CD1c-positive myeloid dendritic cell (primary cell): ENCODE measurements around the gene NUP98.

Source experiments
- DNase-seq: peaks from one replicate; pipeline ENCODE4 v3.0.0-alpha.2; 2016; ENCODE audit errors: extremely low spot score

Gene NUP98

DNA sequence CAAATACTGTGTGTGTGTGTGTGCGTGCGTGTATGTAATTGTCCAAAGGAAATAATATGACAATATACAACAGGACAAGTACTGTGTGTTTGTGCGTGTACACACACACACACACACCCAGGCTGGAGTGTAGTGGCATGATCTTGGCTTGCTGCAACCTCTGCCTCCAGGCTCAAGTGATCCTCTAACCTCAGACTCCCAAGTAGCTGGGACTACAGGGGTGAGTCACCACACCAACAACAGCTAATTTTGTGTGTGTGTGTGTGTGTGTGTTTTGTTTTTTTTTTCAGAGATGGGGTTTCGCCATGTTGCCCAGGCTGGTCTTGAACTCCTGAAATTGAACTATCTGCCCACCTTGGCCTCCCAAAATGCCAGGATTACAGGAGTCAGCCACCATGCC is 61.5 kb downstream of the NUP98 start:
- DNase-seq = no peak

DNA sequence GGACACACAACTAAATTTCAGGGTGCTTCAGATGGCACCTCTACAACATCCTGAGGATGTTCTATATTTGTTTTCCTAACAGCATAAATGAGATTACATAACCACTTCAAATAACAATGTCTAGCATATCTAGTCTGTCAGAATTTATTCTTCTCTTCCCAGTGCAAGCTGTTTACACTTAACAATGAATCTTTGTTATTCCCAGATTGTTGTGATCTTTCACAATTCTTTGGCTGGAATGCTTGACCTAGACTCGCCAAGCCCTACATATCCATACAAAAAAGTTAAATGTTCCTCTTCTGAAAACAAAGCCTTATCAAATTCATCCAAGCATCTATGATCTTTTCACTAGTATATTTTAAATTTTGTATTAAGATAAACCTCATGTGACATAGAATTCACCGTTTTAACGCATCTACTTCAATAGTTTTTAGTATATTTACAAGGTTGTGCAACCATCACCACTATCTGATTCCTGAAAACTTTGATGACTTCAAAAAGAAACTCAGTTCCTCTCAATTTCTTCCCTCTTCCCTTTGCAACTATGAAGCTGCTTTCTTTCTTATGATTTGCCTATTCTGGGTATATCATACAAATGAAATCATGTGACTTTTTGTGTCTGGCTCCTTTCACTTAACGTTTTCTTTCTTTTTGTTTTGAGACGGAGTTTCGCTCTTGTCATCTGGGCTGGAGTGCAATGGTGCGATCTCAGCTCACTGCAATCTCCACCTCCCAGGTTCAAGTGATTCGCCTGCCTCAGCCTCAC is 64.5 kb downstream of the NUP98 start:
- DNase-seq = peak; percentile 56

DNA sequence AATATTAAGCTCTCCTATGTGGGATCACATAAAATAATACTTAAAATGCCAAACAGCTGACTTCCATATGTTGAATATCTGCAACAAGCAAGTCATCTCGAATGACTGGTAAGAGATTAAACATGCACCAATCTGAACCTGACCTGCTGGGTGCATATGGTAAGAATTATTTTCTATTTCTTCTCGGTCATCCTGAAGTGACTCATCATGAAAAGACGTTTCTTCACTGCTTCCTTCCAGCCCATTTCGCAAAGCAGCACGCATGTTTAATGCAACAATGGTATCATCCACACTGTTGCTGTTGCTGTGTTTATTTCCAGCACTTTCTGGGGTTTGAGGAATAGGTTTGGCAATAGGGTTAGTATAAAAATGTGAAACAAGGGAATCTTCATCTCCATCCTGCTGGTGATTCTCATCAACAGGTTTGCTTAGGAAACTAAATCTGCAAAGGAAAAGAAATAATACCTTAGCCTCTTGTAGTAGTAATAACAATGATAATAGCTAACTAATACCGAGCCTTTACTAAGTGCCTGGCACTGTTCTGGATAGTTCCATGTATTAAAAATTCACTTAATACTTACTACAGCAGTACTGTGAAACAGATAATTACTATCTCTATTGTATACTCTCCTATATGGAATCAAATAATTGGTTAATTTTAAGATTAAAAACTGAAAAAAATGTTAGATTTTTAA is 74.2 kb downstream of the NUP98 start:
- peak; percentile 56 for DNase-seq

DNA sequence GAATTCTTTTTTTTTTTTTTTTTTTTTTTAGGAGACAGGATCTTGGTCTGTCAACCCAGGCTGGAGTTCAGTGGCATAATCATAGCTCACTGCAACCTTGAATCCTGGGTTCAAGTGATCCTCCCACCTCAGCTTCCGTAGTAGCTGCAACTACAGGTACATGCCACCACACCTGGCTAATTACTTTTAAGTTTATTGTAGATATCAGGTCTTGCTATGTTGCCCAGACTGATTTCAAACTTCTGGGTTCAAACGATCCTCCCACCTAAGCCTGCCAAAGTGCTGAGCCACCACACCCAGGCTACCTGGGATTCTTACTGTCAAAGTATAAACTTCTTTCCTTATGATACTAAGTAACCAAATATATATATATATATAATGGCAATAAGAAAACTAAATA is 75.3 kb downstream of the NUP98 start:
- DNase-seq = no peak

DNA sequence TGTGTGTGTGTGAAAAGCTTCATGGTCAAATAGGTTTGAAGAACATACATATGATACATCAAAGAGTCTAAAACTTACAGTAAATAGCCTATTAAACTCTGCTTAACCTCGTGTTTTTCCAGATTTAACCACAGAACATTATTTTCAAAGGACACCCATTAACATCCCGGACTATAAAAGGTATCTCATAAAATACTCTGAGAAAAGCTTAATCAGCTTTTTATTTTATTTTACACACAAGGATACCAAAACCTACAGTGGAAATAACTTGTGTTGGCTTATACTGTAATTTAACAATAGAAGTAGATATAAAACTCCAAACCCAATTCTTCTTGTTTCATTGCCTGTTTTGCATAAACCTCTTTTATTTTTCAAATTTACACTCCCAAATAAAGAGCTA is 76.4 kb downstream of the NUP98 start:
- no peak for DNase-seq

DNA sequence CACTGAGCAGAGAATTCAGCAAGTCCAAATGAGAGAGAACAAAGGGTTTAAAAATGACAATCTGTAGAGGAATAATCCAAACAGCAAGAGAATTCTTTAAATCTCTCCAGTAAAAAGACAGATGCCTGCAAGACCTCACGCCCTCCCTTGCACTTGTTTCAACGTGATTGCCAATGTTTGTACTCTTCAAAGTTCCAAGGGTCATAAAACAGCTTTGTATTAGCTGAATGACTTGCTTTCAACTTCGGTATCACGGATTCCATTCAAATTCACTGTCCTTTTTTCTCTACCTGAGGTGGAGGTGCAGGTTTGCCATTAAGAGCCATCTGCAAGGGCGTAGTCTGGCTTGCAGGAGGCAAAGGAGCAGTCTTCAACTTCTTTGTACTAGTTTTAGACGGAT is 85.1 kb downstream of the NUP98 start:
- DNase-seq = no peak

DNA sequence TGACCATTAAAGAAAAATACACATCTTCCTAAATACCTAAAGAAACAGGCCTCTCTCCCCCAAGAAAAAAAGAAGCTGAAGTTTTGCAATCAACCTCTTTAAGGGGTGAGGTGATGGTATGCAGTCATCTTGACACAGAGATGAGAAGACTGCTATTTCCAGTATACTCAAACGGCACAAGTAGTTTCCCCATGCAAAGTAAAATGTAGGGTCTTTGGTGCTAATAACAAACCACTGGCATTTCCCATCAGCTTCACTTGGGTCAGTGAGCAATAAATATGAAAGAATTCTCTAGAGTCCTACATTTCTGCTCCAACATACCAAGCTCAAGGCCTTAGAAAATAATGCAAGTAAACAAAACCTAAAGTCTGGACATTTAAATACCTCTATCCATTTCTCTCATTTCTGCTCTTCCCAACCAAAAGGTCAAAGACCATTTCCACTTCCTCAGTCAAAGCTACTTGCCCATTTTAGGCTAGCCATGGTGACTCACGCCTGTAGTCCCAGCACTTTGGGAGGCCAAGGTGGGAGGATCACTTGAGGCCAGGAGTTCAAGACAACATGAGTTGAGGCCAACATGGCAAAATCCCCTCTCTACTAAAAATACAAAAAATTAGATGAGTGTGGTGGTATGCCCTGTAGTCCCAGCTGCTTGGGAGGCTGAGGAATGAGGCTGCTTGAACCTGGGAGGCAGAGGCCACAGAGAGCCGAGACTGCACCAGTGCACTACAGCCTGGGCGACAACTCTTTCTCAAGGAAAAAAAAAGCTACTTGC is 86.7 kb downstream of the NUP98 start:
- DNase-seq = peak; percentile 7

DNA sequence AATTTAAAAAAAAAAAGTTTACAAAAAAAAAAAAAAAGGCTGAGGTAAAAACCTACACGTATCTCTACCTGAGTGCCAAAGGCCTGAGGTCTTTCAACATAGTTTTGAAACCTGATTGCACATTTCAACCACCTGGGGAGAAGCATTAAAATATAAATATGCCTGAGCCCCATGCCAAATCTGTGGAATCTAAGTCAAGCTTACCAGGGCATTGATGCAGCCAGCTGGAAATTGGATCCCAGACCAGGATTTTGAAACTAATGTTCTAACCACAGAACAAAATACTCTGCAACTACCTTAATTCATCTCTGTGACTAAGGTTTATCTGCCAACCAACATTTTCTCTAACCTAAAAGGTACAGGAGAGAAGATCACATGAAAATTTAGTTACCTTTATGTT is 87.4 kb downstream of the NUP98 start:
- no peak for DNase-seq

DNA sequence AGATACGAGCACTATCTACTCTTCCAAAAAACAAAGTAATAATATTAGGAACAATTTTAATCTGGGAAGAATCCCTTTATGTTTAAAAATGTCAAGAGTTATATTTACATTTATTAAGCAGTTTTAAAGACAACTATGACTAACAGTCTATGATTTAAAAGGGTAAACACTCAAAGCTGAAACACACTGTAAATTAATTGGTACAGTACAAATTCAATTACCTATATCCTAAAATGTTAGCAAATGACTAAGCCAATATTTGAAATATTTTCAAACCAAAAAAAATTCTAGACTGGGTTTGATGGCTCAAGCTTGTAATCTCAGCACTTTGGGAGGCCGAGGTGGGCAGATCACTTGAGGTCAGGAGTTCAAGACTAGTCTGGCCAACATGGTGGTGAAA is 90.2 kb downstream of the NUP98 start:
- DNase-seq = no peak

DNA sequence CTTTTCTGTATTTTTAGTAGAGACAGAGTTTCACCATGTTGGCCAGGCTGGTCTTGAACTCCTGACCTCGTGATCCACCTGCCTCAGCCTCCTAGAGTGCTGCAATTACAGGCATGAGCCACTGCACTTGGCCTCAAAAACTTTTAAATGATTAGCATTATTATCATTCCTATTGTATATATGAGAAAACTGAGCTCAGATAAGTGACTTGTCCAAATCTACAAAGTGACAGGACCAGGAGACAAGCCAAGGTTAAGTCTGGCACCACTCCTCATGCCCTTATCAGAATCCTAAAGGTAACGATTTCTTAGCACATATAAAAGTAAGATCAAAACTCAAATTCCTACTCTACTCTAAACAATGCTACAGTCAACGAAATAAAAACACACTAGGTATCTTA is 94.0 kb downstream of the NUP98 start:
- no peak for DNase-seq

DNA sequence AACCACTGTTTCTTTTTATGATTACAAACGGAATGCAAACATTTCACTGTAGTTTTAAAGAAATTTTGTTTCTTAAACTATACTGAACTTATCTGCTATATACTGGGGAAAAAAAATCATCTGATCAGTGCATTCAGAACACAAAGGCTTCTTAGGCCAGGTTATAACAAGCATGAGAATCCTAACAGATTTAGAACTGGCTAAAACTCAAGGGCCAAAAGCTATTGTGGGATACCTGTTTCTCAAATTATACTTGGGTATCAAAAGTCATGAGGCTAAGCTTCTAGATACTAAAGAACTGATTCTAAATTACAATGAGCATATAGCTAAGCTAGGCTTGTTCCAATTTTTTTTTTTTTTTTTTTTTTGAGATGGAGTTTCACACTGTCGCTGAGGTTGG is 96.4 kb downstream of the NUP98 start:
- no peak for DNase-seq

DNA sequence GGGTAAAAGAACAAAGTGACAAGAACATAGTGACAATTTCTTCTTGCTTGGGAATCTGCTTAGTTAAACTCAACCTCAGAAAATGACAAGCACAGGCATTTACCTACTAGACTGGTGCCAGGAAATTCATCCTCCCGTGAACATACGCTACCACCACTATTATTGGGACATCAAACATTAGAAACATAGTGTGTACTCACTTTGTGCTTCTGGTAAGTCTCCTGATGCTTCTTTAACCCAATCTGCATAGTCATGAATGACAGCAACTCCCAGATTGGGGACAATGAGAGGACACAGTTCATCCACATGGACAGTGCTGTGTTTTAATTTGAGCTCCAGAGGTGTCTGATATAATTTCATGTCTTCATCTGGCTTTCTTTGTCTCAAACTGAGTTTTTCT is 96.9 kb downstream of the NUP98 start:
- no peak for DNase-seq

DNA sequence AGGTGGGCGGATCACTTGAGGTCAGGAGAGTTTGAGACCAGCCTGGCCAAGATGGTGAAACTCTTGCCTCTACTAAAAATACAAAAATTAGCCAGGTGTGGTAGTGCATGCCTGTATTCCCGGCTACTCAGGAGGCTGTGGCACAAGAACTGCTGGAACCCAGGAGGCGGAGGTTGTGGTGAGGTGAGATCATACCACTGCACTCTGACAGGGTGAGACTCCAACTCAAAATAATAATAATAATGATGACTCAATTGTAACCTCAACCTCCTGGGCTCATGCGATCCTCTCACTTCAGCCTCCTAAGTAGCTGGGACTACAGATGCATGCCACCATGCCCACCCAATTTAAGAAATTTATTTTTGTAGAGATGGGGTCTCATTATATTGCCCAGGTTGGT is 110.6 kb downstream of the NUP98 start:
- no peak for DNase-seq

DNA sequence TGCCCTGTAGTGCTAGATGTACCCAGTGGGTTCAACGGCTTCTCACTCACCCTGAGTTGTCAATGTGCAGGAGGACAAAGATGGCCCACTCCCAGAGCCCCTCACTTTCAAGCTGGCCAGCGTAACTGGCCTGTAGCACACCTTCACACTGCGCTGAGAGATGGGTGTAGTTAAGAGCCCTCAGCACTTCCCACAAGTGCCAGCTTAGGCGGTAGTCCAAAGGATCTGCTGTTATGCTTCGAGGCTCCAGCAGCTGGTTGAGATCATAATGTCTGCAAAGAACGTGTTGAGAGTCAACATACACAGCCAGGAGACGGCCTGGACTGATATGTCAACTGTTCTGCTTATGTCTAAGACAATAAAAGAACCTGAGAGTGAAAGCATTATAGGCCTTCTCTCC is 111.4 kb downstream of the NUP98 start:
- no peak for DNase-seq

DNA sequence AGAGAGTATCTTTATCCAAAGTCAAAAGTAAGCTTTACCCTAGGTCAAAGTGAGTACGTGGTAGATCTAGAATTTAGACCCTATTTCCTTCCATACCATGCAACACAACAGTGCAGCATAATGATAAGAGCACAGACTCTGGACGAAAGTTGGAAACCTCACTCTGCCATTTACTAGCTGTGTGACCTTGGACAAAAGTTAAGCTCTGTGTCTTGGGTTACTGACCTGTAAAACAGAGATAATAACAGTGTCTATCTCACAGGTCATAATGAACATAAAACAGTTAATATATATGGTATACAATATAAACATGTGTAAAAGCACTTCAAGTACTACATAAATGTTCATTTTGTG is 112.6 kb downstream of the NUP98 start:
- no peak for DNase-seq

DNA sequence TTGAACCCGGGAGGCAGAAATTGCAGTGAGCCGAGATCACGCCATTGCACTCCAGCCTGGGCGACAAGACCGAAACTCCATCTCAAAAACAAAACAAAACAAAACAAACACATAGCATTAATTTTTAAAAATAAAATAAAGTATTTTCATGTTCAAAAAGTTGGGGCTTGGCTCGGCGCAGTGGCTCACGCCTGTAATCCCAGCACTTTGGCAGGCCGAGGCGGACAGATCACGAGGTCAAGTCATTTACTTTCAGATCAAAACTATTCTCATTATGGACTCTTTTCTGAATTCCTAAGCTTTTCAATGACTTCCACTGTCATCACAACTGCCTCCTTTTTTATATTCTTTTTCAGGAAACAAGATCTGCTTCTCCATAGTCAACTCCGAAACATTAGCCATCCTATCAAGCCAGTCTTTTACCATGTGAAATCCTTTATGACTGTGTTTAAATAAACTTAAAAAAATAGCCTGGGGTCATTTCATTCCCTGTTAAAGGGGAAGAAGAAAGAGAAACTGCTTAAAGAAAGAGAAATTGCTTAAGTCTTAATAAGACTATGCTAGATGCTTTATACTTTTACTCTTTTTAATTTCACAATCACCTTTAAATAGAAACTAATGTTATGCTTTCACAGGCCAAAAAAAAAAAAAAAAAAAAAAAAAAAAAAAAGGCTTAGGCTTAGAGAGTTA is 113.1 kb downstream of the NUP98 start:
- DNase-seq = no peak

DNA sequence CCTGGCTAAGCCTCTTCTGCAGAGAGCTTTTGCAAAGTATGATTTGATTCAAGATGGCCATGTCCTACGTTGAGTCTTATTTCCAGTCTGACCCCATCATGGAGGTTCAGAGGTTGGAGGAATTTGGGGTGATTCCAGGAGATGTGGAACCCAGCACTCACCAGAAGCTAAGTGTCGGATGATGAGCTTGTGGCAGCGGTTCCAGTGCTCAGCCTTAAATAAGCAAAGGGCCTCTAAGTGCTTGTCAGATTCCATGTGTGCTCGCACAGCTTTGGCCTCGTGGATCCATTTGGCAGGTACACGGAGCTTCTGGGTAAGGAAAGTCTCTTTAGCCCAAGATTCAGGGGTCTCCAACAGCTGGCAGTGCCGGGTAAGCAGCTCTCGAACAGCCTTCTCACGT is 114.3 kb downstream of the NUP98 start:
- DNase-seq = no peak

DNA sequence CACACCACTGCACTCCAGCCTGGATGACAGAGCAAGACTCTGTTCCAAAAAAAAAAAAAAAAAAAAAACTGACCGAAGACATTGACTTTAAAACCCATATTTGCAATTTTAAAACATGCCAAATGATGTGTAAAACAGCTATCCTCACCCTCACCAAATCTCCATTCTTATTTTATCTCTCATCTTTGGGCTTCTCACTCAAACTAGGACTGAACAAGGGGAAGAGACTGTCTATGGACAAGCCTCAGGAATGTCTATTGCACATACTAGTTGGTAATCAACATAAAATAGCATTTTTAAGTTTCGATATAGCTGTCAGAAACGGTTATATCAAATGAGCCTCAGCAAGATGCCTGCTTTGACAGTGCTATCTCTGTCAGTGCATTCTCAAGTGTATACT is 118.3 kb downstream of the NUP98 start:
- DNase-seq = no peak

DNA sequence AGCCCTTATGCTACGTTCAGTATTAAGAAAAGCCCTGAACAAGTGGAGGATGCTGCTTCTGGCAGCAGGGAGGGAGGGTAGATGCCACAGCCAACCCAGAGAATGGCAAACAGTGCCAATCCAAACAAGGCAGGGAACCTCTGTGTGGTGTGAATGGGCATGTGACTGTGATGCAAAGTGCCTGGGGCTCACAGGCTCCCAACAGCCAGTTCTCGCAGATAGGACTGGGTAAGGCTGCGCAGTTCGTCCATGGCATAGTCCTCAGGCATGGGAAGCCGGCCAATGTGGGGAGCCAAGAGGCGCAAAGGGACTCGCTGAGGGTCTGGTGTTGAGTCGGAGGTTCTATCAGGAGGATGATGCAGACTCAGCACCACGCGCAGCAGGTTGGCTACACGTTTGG is 121.4 kb downstream of the NUP98 start:
- no peak for DNase-seq

DNA sequence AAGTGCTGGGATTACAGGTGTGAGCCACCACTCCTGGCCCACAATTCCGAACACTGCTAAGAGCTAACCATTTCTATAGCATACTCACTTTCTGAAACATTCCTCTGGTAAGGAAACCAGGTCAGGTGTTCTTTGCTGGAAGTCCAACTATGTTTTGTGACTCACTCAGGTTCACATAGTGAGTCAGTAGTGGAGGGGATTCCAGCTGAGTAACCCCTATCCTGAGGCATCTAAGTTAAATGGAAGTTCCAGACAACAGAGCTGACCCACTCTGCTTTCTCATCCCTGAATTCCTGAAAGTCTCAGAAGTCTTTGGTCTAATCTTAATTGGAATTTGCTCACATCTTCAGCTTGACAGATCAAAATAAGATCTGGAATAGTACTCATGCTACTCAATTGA is 123.2 kb downstream of the NUP98 start:
- DNase-seq = no peak

DNA sequence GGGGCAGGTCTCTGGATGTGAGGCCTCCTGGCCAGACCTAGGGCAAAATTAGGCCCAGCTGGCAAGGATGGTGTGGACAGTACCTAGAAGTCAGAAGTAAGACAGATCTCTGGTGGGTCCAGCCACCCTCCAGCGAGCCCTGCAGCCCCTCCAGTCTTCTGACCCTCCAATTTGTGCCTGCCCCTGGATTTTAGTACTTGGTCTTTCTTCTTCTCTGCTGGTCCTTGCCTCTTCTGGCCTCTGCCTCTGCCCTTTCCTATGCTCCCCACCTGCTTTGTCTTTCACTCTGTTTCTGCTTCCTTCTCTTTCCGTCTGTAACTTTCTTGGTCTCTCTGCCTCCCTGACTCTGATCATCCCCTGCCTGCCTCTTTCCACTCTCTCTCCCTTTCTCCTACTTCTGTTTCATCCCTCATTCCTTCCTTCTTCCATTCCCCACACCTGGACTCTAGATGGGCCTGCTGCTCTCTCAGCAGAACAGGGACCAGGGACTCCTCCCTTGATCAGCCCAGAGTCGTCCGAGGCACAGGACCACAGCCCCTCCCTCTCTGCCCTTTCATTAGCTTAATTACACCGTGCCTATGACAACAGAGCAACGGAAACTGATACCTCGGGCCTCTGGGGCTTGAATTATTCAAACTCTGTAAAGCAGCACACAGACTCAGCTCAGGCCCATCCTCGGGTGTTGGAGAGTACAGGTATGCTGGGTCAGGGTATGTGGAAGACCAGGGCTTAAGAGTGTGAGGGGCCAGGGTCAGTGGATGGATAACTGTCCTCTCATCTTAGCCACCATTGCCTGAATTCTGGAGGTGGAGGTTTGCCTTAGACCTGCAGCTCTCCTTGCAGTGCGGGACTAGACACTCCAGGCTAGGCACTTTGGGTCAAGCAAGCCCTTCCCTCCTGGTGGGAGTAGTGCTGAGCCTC is 125.8 kb downstream of the NUP98 start, which contains the start of gene CHRNA10:
CHRNA10 (minus strand) TSS at position 51 of the 921 bp plus-strand sequence. CDS start 72 bp downstream, outside the sequence.
- DNase-seq = no peak
